Osteocyte (in vitro differentiated cells): ENCODE measurements around the gene CAB39L. TPM values are rescaled to one million over a fixed set of nuclear protein-coding genes. Genes with fewer than 3 reads are reported as not detected.

Experiments used
- DNase-seq: peaks from one replicate; pipeline ENCODE4 v3.0.0; 2021; ENCODE audit warnings: mixed read lengths; ENCODE audit not compliant: unreplicated experiment; ENCODE audit errors: extremely low spot score
- H3K27ac Mint-ChIP-seq: one replicate; pipeline ENCODE4 v1.8.0; 2021; ENCODE audit warnings: mild to moderate bottlenecking, mixed read lengths; ENCODE audit not compliant: unreplicated experiment
- H3K27me3 Mint-ChIP-seq: one replicate; pipeline ENCODE4 v1.8.0; 2021; ENCODE audit warnings: mixed read lengths; ENCODE audit not compliant: unreplicated experiment
- H3K36me3 Mint-ChIP-seq: one replicate; pipeline ENCODE4 v1.8.0; 2021; ENCODE audit warnings: mixed read lengths; ENCODE audit not compliant: unreplicated experiment
- H3K4me1 Mint-ChIP-seq: one replicate; pipeline ENCODE4 v1.8.0; 2021; ENCODE audit warnings: mixed read lengths; ENCODE audit not compliant: unreplicated experiment
- H3K4me3 Mint-ChIP-seq: one replicate; pipeline ENCODE4 v1.8.0; 2021; ENCODE audit warnings: mild to moderate bottlenecking, moderate library complexity, mixed read lengths; ENCODE audit not compliant: unreplicated experiment
- H3K9me3 Mint-ChIP-seq: one replicate; pipeline ENCODE4 v1.8.0; 2021; ENCODE audit warnings: mixed read lengths; ENCODE audit not compliant: unreplicated experiment
- CTCF ChIP-seq: fragments of 200-600 bp; sonication (generic); IDR thresholded peaks from 2 replicates; pipeline ENCODE4 v1.5.0; 2021; ENCODE audit warnings: antibody characterized with exemption, mild to moderate bottlenecking, moderate library complexity
- total RNA-seq: library from RNA; stranded (reverse); gene quantifications from 2 replicates; pipeline ENCODE4 v1.2.1, GENCODE V29; 2021

Gene CAB39L
- total RNA-seq, 1 donor from 2014 or later = 8.3 TPM

GRCh38 chr13:49326222-49326917 is 117.5 kb downstream of the CAB39L start:
- Mint-ChIP-seq H3K4me1 (no peaks in the 10 kb centered on the region), H3K27ac (no peak overlapping the region), H3K4me3 (no peak overlapping the region), H3K9me3 (no peaks in the 10 kb centered on the region), H3K36me3 (peaks cover 2% of the 10 kb centered on the region), H3K27me3 (no peaks in the 10 kb centered on the region)
- TF ChIP-seq CTCF = no peak
- no peak for DNase-seq

- Mint-ChIP-seq H3K4me1 (peaks cover 4% of the 10 kb centered on the region), H3K4me3 (no peak overlapping the region), H3K36me3 (peaks cover 2% of the 10 kb centered on the region), H3K27me3 (no peaks in the 10 kb centered on the region), H3K27ac (no peak overlapping the region), H3K9me3 (no peaks in the 10 kb centered on the region)
- no peak for TF ChIP-seq CTCF
- no peak for DNase-seq
Observed at GRCh38 chr13:49323344-49323743, 120.5 kb downstream of the CAB39L start.

GRCh38 chr13:49322702-49323101 is 121.2 kb downstream of the CAB39L start:
- peaks cover 5% of the 10 kb centered on the region for H3K36me3 Mint-ChIP-seq
- DNase-seq = no peak
- TF ChIP-seq CTCF = no peak

GRCh38 chr13:49320975-49321374 is 122.9 kb downstream of the CAB39L start:
- Mint-ChIP-seq H3K27ac (no peak overlapping the region), H3K36me3 (peaks cover 6% of the 10 kb centered on the region), H3K27me3 (no peaks in the 10 kb centered on the region), H3K4me3 (no peak overlapping the region), H3K4me1 (peaks cover 7% of the 10 kb centered on the region), H3K9me3 (no peaks in the 10 kb centered on the region)
- no peak for TF ChIP-seq CTCF
- DNase-seq = no peak

More at GRCh38 chr13:49322702-49323101, 121.2 kb downstream of the CAB39L start:
- Mint-ChIP-seq H3K27me3 (no peaks in the 10 kb centered on the region), H3K9me3 (no peaks in the 10 kb centered on the region), H3K4me3 (no peak overlapping the region), H3K4me1 (peaks cover 4% of the 10 kb centered on the region), H3K27ac (no peak overlapping the region)

GRCh38 chr13:49319951-49320350 is 123.9 kb downstream of the CAB39L start:
- no peak for TF ChIP-seq CTCF
- H3K4me1 Mint-ChIP-seq = peaks cover 10% of the 10 kb centered on the region
- no peaks in the 10 kb centered on the region for H3K9me3 Mint-ChIP-seq
- H3K27me3 Mint-ChIP-seq = no peaks in the 10 kb centered on the region
- H3K36me3 Mint-ChIP-seq = peaks cover 6% of the 10 kb centered on the region
- H3K27ac Mint-ChIP-seq = no peak overlapping the region
- no peak for DNase-seq
- no peak overlapping the region for H3K4me3 Mint-ChIP-seq
